Activated CD4-positive, CD25-positive, alpha-beta regulatory T cell (primary cell): ENCODE results near the gene OPRD1.
"Not testable (repeated sequence)": the region's sequence is repeated elsewhere in the genome, so short reads cannot be mapped to it uniquely, and the experiment has no call there.

Experiments used
- DNase-seq, 4 experiments: peaks; one replicate each; lab custom pipeline; 2025; lab: John Stamatoyannopoulos, UW

The OPRD1 gene

DNA sequence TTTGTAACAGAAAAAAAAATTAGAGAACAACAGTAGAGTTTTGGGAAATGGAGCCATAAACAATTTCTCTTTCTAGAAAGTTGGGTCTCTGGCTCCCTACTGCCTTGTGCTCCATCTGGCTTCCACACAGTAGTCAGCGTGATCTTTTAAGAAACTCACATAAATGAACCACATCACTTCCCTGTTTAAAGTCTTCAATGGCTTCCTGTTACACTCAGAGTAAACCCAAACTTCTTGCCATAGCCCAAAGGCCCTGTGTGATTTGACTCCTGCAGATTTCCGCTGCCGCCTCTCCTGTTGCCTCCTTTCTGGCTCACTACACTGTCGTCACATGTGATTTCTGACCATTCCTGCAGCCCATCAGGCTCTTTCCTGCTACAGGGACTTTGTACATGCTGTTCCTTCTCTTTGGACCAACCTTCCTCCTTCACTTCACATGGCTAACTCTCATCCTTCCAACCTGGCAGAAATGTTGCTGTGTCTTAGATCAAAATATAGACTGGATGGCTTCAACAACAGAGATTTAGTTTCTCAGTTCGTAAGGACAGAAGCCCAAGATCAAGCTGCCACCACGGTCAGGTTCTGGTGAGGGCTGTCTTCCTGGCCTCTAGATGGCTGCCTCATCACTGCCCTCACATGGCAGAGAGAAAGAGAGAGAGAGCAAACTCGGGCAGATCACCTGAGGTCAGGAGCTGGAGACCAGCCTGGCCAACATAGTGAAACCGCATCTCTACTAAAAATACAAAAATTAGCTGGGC lies 34.0 kb downstream of the OPRD1 start:
- DNase-seq: no peak

- not testable (repeated sequence) for DNase-seq
These were observed 35.2 kb downstream of the OPRD1 start for GRCh38 chr1:28847207-28847606.

DNA sequence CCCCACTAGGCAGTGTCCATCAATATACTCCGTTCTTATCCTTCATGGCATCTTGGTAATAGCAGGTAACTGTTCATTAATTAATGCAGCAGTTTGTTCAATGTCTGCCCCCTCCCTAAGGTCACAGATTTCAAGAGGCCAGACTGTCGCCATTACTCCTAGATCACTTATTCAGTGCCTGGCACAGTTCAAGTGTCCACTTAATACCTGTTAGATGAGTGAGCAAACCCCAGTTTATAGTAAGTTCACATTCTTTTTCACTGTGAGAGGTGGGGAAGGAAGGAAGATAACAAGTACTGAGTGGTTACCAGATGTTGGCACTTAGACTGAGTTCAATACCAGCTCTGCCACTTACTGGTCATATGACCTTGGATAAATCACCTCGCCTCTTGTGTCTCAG lies 36.4 kb downstream of the OPRD1 start:
- no peak for DNase-seq

DNA sequence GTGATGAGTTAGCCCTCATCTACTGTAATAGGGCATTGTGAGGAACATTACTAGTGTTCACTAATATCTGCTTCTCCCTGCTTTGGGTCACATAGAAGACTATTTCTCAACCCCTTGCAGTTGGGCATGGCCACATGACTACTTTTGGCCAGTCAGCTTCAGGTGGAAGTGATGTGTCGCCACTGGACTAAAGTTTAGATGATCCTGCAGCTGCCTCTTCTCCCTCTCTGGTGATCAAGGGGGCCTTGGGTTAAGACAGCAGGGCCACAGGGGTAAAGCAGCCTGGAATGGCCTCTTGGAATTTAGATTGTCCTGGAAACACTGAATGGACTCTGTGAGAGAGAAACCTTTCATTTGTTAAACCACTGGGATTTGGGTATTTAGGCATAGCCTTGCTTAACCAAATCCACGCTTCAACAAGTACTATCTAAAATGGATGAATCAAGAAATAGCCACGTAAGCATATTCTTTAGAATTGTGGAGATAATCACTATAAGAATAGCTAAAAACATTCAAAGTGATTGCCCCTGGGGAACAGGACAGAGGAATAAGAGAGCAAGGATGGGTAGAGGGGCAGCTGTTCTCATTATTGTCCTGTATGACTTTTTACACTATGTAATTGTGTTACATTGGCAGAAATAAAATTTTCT lies 41.2 kb downstream of the OPRD1 start:
- DNase-seq: no peak

GRCh38 chr1:28854406-28854805 lies 42.4 kb downstream of the OPRD1 start:
- DNase-seq: not testable (repeated sequence)

DNA sequence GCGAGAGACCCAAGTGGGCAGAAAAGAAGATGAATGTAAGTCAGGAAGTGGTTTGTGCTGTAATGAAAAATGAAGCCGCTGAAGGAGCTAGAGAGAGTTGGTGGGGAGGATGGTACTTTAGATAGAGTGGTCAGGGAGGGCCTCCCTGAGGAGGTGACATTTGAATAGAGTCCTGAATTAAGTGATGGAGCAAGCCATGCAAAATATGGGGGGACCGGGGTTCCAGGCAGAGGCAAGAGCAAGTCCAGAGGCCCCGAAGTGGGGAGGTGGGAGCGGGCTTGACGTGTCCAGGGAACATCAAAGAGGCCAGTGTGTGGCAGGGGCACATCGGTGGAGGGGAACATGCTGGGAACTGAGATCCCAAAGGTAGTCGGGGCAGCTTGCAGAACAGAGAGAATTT lies 43.1 kb downstream of the OPRD1 start:
- DNase-seq: no peak

- DNase-seq: no peak
These were observed 43.5 kb downstream of the OPRD1 start for GRCh38 chr1:28855469-28855951.

DNA sequence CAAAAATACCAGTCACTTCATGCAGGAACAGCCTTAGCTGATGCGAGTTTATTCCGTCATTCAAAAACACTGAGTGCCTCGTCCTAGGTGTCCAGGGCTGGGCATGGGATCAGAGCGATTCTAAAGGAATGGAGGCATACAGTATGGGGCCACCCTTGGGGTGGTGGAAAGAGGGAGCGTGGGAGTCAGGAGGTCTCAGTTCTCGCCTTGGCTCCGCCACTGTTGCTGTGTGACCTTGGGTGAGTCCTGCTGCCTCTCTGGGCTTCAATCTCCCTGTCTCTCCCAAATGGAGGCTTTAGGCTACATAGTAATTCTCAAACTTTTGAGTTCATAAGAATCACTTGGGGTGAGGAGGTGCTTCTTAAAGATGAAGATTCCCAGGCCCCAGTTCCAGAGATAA lies 44.0 kb downstream of the OPRD1 start:
- no peak for DNase-seq

DNA sequence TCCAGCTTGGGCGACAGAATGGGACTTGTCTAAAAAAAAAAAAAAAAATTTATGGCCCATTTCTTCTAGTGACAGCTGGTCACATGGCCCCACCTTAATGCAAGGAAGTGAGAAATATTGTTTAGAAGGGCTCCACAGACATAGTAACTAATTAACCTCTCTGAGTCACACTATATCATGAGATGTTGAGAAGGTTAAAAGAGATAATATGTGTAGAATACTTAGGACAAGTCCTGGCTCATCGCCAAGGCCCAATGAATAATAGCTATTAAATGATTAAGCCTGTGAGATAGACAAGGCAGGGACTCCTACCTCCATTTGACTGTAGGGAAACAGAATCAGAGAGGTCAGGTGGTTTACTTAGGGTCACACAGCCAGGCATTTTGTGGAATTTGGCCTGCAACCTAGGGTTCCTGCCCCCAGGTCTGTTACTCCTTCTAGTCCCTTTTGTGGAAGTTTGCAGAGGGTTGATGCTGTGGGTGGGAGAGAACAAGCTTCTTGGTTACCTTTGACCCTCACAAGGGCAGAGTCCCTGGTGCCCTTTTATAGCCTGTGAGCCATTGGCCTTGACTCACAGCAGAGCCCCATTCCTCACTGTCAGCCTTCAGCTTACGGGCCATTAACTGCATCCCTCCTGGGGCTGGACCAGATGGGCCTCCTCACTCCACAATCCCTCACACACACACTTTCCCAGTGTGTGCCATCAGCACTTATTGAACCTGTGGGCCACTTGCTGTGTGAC lies 48.5 kb downstream of the OPRD1 start:
- DNase-seq: no peak

DNA sequence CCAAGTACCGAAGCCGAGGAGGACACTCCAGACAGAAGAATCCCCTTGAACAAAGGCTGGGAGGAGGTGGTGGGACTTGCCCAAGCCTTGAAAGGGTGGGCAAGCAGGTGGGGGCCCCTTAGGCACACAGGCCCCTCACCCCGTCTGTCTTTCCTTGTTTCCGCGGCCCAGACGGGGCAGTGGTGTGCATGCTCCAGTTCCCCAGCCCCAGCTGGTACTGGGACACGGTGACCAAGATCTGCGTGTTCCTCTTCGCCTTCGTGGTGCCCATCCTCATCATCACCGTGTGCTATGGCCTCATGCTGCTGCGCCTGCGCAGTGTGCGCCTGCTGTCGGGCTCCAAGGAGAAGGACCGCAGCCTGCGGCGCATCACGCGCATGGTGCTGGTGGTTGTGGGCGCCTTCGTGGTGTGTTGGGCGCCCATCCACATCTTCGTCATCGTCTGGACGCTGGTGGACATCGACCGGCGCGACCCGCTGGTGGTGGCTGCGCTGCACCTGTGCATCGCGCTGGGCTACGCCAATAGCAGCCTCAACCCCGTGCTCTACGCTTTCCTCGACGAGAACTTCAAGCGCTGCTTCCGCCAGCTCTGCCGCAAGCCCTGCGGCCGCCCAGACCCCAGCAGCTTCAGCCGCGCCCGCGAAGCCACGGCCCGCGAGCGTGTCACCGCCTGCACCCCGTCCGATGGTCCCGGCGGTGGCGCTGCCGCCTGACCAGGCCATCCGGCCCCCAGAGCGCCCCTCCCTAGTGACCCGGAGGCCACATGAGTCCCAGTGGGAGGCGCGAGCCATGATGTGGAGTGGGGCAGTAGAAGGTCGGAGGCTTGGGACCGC lies 50.8 kb downstream of the OPRD1 start:
- no peak for DNase-seq

DNA sequence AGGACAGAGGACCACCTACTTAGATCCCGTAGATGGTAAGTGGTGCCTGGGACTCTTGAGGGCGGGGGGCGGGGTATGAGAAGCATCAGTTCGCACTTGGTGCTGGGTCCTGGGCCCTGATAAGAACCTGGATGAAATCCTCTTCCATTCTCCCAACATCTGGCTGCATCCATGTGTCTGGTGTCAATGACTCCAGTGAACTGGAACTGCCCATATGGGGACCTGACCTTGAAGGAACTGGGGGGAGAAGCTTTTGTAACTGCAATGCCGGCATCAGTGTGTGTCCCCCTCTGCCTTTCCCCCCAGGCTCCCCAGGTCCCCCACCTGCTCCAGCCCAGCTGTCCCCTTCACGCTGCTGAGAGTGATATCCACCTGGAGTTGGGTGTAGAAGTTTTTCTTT lies 52.7 kb downstream of the OPRD1 start:
- DNase-seq: no peak

DNA sequence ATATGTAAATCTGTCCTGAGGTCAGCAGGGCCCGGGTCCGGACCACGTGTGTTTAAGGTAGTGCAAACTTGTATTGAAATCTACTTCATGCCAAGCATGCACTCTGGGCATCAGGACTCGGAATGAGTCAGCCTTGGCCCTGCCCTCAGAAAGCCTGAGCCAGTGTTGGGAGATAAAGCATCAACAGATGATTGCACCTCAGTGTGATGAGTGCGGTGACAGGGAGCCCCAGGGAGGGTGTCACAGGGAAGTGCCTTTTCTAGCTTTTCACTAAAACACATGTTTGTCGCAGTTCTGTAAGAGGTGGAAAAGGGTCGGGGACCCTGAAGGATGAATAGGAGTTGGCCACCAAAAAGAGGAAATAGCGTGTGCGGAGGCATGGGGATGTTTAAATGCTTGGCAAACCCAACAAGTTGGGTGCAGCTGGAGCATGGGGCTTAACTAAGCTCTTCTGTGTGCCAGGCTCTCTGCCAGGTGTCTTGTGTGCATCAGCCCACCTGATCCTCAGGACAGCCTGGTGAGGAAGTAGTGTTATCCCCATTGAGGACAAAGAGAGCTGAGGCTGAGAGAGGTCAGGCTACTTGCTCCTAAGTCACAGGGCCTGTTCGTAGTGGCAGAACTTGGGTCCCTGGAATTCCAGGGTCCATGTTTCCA lies 54.2 kb downstream of the OPRD1 start:
- no peak for DNase-seq

DNA sequence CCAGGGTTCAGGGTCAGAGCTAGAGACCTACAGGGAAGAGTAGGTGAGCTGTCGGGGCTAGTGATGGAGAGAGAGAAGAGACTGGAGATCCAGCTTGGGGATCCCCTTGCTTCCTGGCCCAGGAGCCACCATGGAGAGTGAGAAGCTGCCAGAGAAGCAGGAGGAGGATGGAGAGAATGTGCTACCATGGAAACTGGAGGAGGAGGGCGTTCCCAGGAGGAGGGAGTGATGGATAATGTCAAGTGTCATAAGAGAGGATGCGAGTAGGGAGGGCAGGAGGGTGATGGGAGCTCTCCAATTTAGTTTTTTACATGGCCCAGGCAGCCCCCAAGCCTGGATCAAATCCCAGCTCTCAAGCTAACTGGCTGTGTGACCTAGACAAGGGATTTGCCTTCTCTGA lies 55.9 kb downstream of the OPRD1 start:
- no peak for DNase-seq

DNA sequence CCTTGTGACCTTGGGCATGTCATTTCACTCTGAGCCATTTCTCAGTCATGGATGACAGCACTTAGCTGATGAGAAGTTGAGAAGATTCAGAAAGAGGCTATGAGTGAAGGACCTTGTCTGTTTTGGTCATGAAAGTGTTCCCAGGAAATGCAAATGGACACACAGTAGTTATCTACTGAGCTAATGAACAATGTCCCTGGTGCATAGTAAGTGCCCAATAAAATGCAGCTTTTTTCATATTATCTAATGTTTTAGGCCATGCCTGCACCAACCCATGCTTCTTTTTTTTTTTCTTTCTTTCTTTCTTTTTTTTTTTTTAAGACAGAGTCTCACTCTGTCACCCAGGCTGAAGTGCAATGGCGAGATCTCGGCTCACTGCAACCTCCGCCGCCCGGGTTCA lies 58.0 kb downstream of the OPRD1 start:
- DNase-seq: no peak

DNA sequence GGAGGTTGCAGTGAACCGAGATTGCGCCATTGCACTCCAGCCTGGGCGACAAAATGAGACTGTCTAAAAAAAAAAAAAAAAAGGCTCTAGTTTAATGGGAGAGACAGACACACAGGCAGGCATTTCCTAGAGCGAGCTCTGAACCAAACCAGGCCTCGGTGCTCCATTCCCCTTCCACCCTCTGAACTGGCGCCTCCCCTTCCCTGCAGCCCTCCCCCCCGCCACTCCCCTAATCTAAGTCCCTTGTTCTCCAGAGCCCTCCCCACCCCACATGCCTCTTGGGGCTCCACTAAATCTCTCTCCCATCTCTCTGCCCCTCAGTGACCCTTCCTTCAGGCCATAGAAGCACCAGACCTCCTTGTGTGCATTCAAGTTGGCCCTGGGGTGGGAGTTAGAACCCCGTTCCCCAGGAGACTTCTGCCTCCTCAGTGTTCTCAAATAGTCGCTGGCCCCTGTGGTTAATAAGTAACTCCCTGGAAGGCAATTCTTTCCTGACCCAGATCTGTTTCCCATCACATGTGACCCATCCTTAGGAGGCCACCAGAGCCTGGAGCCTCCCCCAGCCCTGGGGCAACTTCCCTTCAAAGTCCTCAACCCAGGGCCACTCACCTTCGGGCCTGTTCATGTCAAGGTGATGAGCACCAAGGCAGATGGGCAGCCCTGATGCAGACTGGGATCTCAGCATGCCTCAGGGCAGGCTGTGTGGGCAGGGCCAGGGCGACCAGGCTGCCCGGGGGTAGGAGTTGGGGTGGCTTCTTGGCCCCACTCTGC lies 59.8 kb downstream of the OPRD1 start:
- DNase-seq: no peak

GRCh38 chr1:28875134-28875533 lies 63.2 kb downstream of the OPRD1 start:
- DNase-seq: not testable (repeated sequence)

DNA sequence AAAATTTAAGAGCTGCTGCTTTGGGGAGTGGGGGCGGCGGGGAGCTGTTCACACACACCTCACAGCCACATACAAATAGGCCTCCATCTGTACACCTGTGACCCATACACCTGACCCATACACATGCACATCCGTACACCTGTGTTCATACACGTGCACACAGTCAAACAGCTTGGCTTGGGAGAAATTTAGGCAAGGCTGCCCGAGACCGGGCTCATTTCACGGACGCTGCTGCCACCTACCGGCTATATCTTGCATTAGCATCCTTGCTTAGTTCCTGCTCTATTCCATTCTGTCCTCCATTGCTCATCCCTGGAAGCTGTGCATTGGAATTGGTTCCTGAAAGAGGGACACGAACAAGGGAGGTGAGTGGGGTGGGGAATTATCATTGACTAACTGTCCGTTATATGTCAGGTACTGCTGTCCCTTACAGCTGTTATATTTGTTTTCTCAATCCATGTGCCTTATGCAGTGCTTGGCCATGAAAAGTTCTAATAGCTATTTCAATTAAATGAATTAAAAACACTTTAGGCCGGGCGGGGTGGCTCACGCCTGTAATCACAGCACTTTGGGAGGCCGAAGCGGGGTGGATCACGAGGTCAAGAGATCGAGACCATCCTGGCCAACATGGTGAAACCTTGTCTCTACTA lies 65.3 kb downstream of the OPRD1 start:
- peak; percentile 42 to 66 (median 55) for DNase-seq

DNA sequence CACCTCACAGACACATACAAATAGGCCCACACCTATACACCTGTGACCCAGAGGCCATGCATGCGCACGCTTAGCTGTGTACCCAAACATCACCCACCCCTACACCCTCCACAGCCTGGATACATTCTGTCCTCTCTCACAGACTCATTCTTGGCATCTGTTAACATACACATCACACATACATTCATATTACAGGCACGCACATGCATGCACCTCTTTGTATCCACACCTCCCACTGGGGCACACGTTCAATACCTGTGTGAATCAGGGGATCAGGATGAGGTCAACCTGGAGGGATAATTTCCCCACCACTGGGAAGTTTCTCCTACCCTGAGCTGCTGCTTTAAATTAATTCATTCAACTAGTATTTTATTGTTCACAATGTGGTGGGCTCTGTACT lies 66.8 kb downstream of the OPRD1 start:
- DNase-seq: no peak

- peak; percentile 56 to 72 (median 62) for DNase-seq
These were observed 70.1 kb downstream of the OPRD1 start for GRCh38 chr1:28882009-28882628.

- DNase-seq: no peak
These were observed 71.3 kb downstream of the OPRD1 start for GRCh38 chr1:28883242-28883616.
